Measurements from ENCODE around the gene MAP3K20.

- TF ChIP-seq POLR2A (IDR thresholded peaks at IDR 0.05; ENCODE audit: low read depth, low read length) (no peak), POLR2AphosphoS5 (IDR thresholded peaks at IDR 0.05; ENCODE audit: low read depth, low read length) (no peak)
Measured at GRCh38 chr2:173058097-173058496, 17.5 kb upstream of the MAP3K20 start.
